G401.6 (cell line): ENCODE data around the gene ZNF619.

ENCODE experiments used
- FAIRE-seq: peaks from 2 replicates; lab custom pipeline; 2012; peaks lifted over from hg19 to GRCh38; lab: Jason Lieb, UNC

Gene ZNF619

GRCh38 chr3:40534283-40534682 is 57.4 kb downstream of the ZNF619 start:
- FAIRE-seq: no peak
